GM10248 (cell line): ENCODE results near the gene VWC2.

Source experiments
- CTCF ChIA-PET: fragments of 300-600 bp; sonication (Branson Sonifier 250); formaldehyde crosslinking; extraction: SDS; loops from one replicate; lab custom pipeline; 2021; ENCODE audit warnings: antibody characterized with exemption; lab: Yijun Ruan, JAX
- POLR2A ChIA-PET: fragments of 350-650 bp; sonication (Branson Sonifier 250); formaldehyde crosslinking; extraction: SDS; loops from one replicate; lab custom pipeline; 2020; ENCODE audit warnings: antibody characterized with exemption; lab: Yijun Ruan, JAX
- DNase-seq: peaks from one replicate; pipeline ENCODE4 v3.0.0; 2012; ENCODE audit errors: extremely low spot score
- TF ChIP-seq, protein P1 (sequence below): IDR thresholded peaks from 2 replicates; pipeline ENCODE4 v1.5.1; 2012; ENCODE audit warnings: mild to moderate bottlenecking, low read depth; ENCODE audit errors: extremely low read depth, missing control alignments, control extremely low read depth

Gene VWC2

DNA sequence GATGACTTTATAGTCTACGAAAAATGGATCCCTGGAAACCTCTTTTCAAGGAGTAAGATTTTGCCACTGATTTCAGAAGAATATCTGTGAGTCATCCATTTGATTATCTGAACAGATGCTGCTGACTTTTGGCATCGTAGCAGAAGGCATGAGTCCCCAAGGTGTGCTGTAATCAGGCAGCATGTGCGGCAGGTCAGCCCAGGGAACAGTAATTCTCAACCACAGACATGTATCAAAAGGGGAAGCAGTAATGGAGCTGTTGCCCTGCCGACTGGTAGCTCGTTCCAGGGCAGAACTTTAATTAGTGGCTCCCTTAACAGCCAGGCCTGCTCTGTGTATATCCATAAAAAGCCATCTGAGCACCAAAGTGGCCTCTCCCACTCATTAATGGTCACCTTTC is 5.7 kb upstream of the VWC2 start:
- TF ChIP-seq, protein P1, sequence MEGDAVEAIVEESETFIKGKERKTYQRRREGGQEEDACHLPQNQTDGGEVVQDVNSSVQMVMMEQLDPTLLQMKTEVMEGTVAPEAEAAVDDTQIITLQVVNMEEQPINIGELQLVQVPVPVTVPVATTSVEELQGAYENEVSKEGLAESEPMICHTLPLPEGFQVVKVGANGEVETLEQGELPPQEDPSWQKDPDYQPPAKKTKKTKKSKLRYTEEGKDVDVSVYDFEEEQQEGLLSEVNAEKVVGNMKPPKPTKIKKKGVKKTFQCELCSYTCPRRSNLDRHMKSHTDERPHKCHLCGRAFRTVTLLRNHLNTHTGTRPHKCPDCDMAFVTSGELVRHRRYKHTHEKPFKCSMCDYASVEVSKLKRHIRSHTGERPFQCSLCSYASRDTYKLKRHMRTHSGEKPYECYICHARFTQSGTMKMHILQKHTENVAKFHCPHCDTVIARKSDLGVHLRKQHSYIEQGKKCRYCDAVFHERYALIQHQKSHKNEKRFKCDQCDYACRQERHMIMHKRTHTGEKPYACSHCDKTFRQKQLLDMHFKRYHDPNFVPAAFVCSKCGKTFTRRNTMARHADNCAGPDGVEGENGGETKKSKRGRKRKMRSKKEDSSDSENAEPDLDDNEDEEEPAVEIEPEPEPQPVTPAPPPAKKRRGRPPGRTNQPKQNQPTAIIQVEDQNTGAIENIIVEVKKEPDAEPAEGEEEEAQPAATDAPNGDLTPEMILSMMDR, result no peak
- CTCF ChIA-PET, result no interaction called here
- POLR2A ChIA-PET, result no interaction called here
- DNase-seq, result no peak

DNA sequence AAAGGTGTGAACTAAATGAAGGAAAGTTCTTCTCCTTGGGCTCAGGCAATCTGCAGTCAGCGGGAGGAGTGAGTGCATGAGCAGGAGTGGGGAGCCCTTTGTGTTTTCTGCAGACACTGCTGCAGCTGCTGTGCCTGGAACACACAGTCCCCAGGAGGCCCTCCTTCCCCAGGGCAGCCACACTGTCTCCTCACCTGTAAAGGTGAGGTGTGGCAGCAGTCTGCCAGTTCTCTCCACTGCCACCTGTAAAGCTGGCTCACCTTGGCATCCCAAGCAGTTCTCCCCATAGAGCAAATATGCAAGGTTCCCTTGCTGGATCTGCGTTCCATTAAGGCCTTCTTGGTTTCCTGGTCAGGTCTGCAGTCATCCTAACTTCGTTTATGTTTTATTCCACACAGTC is 5.2 kb upstream of the VWC2 start:
- ChIA-PET POLR2A (no interaction called here), CTCF (no interaction called here)
- TF ChIP-seq, protein P1, result no peak
- DNase-seq, result no peak

DNA sequence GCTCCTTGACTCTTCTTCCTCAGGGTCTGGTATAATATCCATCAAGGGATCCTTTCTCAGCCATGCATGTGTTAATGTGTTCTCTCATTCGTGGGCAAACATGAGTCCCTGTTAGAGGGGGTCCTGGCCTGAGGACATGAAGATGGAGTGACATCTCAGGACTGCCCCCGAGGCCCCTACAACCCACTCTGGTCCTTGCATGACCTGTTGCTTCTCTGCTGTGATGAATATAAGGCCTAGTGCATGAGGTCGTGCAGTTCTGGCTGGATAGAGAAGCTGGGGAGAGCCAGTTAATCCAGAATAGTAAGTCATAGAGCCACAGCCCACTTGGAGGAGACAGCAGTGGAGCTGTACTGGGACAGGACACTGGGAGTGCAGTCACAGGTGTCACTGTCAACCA is 4.6 kb upstream of the VWC2 start:
- DNase-seq, result no peak
- ChIA-PET POLR2A (no interaction called here), CTCF (no interaction called here)
- TF ChIP-seq, protein P1, result no peak

DNA sequence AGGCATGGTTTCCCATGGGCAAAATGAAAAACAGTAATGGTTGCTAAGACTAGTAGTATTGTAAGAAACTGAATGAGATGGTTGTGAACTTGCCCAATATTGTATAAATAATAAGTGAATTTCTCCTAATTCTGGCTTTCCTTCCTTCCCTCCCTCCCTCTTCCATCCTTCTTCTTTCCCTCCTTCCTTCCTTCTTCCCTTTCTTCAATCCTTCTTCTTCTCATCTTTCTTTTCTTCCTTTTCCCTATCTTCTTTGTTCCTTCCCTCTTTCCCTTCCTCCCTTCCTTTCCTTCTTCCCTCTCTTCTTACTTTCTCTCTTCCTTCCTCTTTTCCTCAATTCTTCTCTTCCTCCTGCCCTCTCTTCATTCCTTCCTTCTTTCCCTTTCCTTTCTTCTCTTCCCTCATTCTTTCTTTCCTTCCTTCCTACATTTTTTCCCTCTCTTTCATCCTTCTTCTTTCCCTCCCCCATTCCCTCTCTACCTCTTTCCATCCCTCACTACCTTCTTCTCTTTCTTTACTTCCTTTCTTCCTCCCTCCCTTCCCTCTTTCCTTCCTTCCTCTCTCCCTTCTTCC is 4.1 kb upstream of the VWC2 start:
- POLR2A ChIA-PET, result no interaction called here
- DNase-seq, result no peak
- CTCF ChIA-PET, result no interaction called here
- TF ChIP-seq, protein P1, result no peak

DNA sequence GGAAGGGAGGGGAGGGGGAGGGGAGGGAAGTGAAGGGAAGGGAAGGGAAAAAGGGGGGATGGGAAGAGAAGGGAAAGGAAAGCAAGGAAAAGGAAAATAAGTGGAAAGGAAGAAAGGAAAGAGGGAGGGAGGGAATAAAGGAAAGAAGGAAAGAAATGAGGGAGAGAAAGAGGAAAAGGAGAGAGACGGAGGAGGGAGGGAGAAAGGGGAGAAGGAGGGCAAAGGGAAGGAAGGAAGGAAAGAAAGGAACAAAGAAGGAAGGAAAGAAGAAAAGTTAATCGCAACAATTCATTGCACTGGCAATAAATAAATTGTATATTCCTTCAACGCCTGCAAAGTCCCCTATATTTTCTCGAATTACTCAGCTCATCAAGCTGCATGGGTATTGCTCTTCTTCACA is 2.6 kb upstream of the VWC2 start:
- ChIA-PET CTCF (no interaction called here), POLR2A (no interaction called here)
- TF ChIP-seq, protein P1, result no peak
- DNase-seq, result no peak

DNA sequence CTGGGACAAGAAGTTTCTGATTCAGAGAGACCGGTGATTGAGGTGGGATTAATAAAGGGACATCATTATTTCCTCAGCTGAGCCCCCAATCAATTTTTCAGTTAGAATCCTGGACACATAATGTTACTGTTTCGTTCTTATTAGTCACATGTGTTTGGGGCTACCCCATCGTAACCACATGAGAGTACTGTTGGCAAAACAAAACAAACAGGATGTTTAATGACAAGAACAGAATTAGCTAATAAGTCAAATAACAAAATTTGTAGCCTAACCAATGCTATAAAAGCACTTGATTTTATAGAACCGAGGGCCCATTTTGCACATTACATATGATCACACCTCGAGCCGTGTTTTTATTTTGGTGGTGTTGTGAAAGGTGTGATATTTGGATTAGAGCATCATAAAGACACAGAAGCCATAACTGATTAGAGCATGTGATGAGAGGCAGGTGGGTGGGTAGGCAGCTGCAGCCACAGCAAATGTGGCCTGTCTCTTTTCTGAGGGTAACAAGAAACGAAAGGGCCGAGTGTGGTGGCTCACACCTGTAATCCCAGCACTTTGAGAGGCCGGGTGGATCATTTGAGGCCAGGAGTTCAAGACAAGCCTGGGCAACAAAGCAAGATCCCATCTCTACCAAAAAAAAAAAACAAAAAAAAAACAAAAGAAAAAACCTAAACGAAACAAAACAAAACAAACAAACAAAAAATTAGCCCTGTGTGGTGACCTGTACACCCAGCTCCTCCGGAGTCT is 1.8 kb upstream of the VWC2 start:
- POLR2A ChIA-PET, result no interaction called here
- peak; percentile 52 for DNase-seq
- TF ChIP-seq, protein P1, result no peak
- CTCF ChIA-PET, result no interaction called here
